T47D (cell line): ENCODE data around the gene APEX2.
"Not testable (repeated sequence)": the region's sequence is repeated elsewhere in the genome, so short reads cannot be mapped to it uniquely, and the experiment has no call there.

Experiments
- DNase-seq, 2 experiments: peaks; one replicate each; pipeline versions ENCODE4 v3.0.0 to v3.0.0-alpha.2; 2011 to 2012; ENCODE audit warnings: low read depth in 1 of 2, low spot score in 1 of 2
- JUND ChIP-seq: IDR thresholded peaks from 2 replicates; pipeline ENCODE4 v1.6.1; 2012; ENCODE audit warnings: low read depth
- in situ Hi-C: cut with HindIII; loops from 2 replicates; pipeline ENCODE4 v1.10.0; 2016; ENCODE audit warnings: low sequenced_read_pairs, low pct_unique_long_range_greater_than_20kb

The APEX2 gene

GRCh38 chrX:54999717-55000598 is at the start of gene APEX2:
Gene APEX2, plus strand, starts transcription at chrX:55000363. Its CDS starts 60 bp downstream, at chrX:55000423.
- in situ Hi-C loops, result no loop called here
- peak; percentile 58 to 95 for DNase-seq
- no peak for TF ChIP-seq JUND

- in situ Hi-C loops, result no loop called here
- TF ChIP-seq JUND, result no peak
- DNase-seq, result no peak
Measured at GRCh38 chrX:54950730-54951375, 49.3 kb upstream of the APEX2 start.

GRCh38 chrX:54961750-54962149 is 38.4 kb upstream of the APEX2 start:
- no peak for TF ChIP-seq JUND
- DNase-seq, result no peak
- in situ Hi-C loops, result no loop called here

- TF ChIP-seq JUND, result no peak
- in situ Hi-C loops, result no loop called here
- DNase-seq, result no peak
Measured at GRCh38 chrX:54964766-54965497, 35.2 kb upstream of the APEX2 start.

GRCh38 chrX:54977387-54977786 is 22.8 kb upstream of the APEX2 start:
- DNase-seq, result no peak
- TF ChIP-seq JUND, result no peak
- in situ Hi-C loops, result no loop called here

- no peak for TF ChIP-seq JUND
- no peak for DNase-seq
- in situ Hi-C loops, result no loop called here
Measured at GRCh38 chrX:54978448-54978847, 21.7 kb upstream of the APEX2 start.

GRCh38 chrX:54979432-54979831 is 20.7 kb upstream of the APEX2 start:
- peak in 1 of 2 experiments; percentile 58 for DNase-seq
- in situ Hi-C loops, result no loop called here
- 0 out of 2 replicates have a peak, but pooled peaks have one; percentile 19 for TF ChIP-seq JUND

- no peak for TF ChIP-seq JUND
- in situ Hi-C loops, result no loop called here
Measured at GRCh38 chrX:54980334-54980733, 19.8 kb upstream of the APEX2 start.

GRCh38 chrX:54983306-54983705 is 16.9 kb upstream of the APEX2 start:
- DNase-seq, in situ Hi-C loops: not testable (repeated sequence)

More at GRCh38 chrX:54980334-54980733, 19.8 kb upstream of the APEX2 start:
- no peak for DNase-seq

GRCh38 chrX:54991706-54992105 is 8.5 kb upstream of the APEX2 start:
- no peak for DNase-seq
- no peak for TF ChIP-seq JUND
- in situ Hi-C loops, result no loop called here

GRCh38 chrX:54992911-54993622 is 7.1 kb upstream of the APEX2 start:
- DNase-seq, result no peak
- no peak for TF ChIP-seq JUND
- in situ Hi-C loops, result no loop called here

- in situ Hi-C loops, result no loop called here
- DNase-seq, result no peak
- no peak for TF ChIP-seq JUND
Measured at GRCh38 chrX:54994099-54994498, 6.1 kb upstream of the APEX2 start, which contains the start of gene PFKFB1. Gene PFKFB1, minus strand, starts transcription at chrX:54994188. Its CDS starts 181 bp downstream, at chrX:54994007.
